ENCODE results near the gene FOXG1.

FOXG1 gene

GRCh38 chr14:28777471-28778137, 11.0 kb downstream of the FOXG1 start:
- DNase-seq, result no peak

DNA sequence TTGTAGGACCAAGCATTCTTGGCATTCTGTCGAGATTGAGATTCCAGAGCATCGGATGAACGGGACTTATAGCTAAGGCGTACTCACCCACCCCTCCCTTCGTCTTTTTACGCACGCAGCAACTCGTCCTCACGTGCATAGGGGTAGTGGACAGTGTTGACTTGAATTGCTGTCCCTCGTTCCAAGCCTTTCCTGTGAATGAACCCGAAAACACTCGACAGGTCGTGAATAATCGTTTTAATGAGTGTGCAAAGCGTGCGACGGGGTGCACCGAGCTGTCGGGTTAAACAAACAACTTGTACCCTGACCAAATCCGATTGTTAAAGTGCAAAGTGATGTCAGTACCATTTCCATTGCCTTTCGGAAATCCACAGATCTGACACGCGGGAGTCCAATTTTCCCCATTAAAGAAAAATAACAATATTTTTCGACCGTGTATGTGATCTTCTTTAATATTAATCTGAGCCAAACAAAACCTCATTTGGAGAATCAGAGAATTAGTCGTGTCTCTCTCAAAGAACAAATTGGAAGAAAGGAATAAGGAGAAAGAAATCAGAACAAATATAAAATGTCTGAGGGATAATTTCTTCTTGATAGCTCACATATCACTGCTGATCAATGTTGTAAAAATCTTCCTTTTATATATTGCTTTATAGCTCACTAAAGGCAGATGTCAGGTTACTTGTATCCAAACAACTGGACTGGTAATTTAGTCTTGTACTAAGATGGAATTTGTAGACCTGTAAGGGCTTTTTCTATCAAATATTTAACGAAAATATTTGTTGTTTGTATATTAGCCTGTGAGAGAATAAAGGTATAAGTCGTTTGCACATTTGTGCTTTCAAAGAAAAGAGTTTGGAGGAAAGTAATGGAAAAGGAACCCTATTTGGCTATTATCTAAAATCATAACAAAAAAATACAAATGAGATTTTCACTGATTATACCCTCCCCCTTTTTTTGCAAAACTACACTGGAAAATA, 11.8 kb downstream of the FOXG1 start:
- no peak for DNase-seq

DNA sequence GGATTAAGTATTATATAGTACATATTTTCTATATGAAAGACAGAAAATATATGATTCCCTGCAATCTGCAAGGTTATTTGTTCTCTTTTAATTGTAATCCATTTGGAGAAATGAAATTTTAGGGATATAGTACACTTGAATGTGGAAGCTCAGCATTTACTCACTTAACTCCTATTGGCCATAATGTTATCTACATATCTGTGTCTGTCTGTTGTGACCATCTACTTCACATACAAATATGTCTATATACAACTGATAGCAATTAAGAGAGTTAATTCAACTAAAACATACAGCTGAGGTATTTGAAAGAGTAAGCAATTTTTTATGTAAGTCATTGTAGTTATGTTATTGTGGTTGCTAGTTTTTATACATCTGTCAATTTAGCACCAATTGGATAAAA, 12.9 kb downstream of the FOXG1 start:
- no peak for DNase-seq

DNA sequence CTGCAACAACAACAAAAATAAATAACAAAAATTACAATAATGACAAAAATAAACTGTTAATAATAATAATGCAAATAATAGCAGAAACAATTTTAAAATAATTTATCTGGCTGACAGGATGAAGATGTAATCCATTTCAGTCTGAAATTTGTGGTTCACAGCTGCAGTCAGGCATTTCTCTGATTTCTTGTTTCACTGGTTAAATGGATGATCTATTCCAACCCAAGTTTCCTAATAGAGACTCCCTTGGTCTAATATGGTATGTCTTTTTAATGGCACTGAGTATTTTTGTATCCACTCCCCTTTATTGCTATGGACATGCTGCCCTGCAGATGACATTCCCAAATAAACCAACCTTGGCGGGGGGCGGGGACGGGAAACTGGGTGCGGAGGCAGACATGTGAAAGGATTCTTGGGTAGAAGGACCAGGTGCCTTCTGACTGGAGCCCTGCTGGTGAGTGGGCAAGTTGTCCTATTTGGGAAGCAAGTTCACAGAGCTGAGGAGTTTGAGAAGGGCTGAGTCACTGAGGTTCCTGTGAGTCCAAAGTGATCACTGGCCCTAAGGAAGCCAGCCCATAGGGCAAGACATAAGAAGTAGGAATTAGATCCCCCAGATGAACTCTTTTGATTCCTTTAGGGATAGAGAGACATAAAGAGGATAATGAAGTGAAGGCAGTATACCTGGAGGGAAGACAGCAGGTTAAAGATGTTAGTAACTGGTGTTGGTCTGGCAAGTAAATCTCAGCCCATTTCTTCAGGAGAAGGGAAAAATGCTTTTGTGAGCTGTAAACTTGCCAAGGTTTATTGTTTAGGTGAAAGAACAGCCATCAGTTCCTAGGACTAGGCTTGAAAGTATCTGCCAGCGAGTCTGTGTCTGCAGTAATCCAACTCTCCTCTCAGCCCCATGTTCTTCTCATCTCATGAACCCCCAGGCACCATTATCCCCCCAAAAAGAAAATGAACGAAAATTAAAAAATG, 14.5 kb downstream of the FOXG1 start:
- no peak for DNase-seq

GRCh38 chr14:28782301-28782700, 15.7 kb downstream of the FOXG1 start:
- no peak for DNase-seq

DNA sequence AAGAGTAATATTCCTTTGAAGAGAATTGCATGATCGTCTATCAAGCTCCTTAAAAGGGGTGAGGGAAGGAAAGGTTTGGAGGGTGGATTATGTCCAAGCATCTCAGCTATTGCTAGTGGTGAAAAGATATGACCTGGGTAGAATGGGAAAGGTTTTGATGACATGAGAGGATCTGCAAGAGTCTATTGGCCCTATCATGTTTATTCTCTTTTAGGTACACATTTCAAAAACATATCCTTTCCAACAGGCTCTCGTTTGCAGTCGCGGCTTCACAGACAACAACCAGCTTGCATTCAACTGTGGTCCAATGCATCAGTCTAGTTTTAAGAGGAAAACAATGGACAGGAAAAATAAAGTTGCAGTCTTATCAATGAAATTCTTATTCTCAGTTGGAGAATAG, 17.1 kb downstream of the FOXG1 start:
- DNase-seq, result no peak

DNA sequence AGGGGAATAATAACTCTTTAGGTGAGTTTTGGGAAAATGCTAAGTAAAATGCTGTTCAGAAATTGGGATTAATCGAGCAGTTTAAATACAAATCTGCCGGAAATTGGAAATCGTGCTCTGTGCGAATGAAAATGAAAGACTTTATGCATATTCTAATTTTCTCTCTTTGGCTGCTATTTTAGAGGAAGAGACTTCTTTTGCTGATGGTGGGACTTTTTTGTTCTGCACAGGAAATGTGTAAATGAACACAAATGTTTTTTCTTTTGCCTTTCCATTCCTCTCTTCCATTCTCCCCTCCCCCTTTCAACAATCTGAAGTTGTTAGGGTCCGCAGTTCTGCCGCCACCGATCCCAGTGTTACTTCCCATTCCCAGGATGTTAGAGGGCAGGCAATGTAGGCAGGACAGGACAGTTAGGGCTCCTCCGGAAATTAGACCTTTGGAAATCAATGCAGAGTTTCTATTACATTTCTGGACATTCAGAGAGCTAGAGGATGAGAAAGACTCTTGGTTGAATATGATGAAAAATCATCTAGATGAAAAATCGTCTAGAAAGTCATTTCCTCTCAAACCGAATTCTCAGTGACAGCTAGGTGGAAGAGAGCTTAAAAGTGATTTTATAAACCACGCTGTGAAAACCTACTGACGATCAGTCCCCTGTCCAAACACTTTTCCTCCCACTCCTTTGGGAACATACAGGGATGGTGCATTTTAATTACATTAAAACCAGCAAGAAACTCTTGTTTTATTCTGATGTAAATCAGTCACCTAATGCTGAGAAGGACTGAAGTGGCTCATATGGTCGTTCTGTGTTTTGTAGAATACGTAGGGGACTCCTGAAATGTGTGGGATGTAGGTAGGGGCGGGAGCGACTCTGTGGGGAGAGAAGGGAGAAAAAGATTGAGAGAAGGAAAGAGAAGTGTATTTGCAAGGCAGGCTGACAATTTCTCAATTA, 17.8 kb downstream of the FOXG1 start:
- no peak for DNase-seq

DNA sequence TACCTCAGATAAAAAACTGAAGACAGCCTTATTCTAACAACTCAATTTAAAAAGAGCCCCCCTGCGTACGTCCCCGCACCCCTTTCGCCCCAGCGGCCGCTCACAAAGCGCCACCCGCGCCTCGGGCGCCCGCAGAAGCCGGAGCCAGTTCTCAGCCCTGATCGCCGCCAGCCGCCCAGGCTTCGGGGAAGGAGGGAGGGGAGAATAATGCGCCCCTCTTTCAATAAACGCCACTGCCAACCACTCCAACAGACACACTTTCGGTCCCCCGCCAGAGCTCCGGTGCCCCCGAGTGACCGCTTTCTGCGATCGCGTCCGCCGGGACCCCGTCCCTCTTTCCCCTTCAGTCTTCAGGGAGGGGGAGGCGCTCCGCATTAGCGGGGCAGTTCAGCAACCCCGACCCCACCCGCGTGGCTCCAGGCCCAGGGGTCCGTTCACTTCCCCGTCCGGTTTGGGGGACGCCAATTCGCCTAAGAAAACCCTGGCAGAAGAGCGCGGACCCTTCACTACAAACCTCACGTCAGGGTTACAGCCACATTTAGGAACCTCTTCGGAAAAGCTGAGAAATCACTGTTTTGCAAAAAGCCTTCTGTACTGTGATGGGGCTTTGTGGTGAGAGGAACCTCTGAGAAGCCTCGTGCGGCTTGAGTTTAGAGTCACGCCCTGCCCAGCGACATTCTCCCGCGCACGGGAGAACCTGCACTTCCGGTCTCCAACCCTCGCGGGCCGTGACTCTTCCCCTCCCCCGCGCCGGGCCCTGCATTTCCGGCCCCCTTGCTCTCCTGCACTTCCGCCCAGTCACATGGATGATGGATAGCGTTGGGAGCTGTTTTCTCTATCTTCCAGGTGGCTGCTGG, 18.7 kb downstream of the FOXG1 start:
- peak; percentile 9 for DNase-seq

- no peak for DNase-seq
These were observed 40.9 kb downstream of the FOXG1 start for GRCh38 chr14:28807518-28807917.

- no peak for DNase-seq
These were observed 47.2 kb downstream of the FOXG1 start for GRCh38 chr14:28813810-28814209.

Measured in fibroblast of upper back skin (primary cell).